HG03571 (cell line): Measurements from ENCODE around the gene RBM17.
"Not testable (repeated sequence)": the region's sequence is repeated elsewhere in the genome, so short reads cannot be mapped to it uniquely, and the experiment has no call there.

Source experiments
- ATAC-seq: cut with Tn5 transposase; IDR thresholded peaks from one replicate; pipeline ENCODE4 v1.9.1; 2021; ENCODE audit not compliant: unreplicated experiment

The RBM17 gene

GRCh38 chr10:6108631-6109443 lies 20.0 kb downstream of the RBM17 start:
- no peak for ATAC-seq

DNA sequence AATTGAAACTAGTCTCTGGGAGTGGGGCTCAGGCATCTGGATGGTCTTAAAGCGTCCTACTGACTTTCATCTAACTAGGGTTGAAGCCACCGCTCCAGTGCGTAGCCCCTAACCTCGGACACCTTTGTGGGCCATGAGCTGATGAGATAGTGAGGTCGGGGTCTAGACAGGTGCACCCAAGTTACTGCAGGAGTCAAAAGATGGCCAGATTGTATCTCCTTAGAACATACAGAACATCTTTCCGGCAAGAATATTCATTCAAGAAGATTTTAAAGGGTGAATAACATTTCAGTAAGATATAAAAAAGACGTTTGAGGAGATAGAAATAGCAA lies 20.6 kb downstream of the RBM17 start:
- no peak for ATAC-seq

GRCh38 chr10:6110136-6110535 lies 21.3 kb downstream of the RBM17 start:
- ATAC-seq, result no peak

DNA sequence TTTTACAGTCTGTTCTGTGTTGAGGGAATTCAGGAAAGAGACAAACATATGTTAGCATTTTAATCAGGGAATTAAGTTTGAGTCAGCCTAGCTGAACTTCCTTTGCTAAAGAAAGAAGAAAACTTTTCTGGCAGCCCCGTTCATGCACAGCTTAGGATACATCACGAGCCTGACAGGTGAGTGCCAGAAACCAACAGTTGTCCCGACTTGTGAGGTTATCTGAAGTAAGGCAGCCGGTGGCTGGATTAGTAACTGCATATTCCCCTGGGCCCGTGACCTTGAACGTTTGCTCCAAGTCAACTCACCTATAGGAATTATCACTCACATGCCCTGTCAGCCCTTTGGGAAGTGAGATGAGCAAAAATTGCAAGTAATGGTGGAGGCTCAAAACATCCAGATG lies 24.1 kb downstream of the RBM17 start:
- ATAC-seq, result no peak

DNA sequence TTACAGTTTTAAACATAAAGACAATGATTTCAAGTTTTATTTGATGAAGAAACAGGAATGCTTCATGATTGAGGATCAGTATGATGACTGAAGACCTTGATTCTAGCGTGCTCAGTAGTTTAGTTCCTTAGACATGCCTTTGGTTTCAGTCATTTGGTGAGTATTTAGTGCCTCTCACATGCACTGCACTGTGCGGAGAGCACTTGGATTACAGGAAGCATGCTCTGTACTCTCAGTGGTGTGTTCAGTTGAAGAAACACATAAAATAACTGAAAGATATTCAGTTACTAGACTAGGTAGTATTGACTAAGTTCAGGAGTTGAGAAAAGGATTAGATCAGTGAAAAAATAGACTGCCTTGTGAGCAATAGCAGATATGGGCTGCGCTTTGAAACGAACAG lies 25.5 kb downstream of the RBM17 start:
- ATAC-seq, result no peak

DNA sequence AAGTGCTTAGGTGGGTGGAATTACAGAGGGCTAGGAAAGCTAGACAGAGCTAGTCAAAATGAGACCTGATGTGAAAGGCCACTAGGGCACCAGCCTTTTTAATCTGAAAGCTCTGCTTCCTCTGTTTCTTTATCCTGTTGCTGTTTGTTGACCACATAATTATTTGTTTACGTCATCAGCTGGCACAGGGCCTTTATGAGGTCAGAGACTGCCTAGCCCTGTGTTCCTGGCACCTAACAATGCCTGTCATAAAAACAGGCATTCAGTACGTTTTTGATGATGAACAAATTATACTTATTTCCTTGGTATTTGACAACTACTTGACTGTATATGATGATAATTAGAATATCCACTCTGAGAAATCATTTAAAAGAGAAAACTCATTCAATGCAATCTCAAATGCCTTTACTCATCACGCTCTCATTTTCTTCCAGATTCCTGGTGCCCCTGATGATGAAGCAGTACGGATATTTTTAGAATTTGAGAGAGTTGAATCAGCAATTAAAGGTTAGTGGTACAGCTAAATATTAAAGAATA lies 26.0 kb downstream of the RBM17 start:
- ATAC-seq, result no peak

- ATAC-seq, result no peak
These were observed 26.6 kb downstream of the RBM17 start for GRCh38 chr10:6115411-6115810.

DNA sequence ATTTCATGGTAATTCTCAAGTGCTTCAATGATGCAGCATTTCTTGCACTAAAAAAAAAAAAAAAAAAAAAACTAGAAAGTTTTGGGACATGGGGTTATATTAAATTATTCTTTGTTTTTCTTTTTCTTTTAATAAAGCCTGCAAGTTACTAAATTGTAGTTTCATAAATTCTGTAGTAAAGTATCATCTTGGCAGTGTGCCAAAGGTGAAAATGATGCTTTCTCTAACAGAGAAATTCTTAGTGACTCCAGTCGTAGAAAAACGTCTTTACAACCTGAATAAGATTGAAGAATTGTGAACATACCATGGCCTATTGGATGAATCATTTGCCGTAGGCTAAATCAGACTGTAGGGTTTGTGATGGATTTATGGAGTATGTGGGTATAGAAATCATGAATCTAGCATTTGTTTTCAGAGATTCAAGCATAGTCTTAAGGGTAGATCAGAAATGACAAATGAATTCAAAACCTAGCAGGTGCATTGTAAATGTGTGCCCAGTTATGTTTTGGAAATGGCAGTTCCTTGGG lies 27.1 kb downstream of the RBM17 start:
- ATAC-seq, result no peak

- ATAC-seq, result no peak
These were observed 28.0 kb downstream of the RBM17 start for GRCh38 chr10:6116806-6117205.

DNA sequence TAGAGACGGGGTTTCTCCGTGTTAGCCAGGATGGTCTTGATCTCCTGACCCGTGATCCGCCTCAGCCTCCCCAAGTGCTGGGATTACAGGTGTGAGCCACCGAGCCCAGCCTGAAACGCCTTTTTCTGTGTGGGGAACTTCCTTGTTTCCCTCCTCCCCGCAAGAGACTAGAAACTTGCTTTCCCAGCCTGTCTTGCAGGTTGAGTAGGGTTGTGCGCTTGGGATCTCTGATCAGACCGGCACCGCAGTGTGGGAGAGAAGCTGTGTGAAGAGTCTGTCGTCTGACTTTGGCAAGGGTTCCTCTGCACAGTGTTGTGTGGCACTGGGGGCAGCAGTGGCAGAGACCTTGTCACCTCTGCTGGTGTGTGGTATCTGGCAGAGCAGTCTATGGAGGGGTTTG lies 28.9 kb downstream of the RBM17 start:
- ATAC-seq, result no peak

DNA sequence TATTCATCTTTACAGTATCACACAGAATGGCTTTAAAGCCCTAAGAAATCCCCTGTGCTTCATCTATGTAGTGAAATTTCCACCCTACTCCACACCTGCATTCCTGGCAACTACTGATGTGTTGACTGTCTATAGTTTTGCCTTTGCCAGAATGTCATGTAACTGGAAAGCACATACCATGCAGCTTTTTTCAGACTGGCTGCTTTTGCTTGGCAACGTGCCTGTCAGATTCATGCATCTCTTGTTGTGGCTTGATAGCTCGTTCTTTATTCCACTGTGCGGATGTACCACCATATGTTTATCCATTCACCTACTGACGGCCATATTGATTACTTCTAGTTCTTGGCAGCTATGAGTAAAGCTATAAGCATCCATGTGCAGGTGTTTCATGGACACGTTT lies 30.6 kb downstream of the RBM17 start:
- ATAC-seq, result no peak

DNA sequence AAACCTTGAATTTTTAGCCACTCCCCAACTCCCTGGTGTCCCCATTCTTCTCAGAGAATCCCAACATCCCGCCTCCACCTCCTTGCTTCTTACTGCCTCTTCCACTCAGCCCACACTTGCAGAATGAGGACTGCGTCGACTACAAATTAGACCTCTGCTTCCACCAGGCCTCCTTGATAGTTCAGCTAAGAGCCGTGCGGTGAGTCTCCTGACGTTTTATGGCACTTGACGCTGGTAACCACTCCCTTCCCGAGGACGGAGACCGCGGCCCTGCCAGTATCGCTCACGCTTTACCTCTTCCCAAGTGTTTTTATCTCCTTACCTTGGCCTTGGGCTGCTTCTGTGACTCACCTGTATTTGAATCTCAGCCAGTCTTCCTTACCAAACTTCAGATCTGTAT lies 31.1 kb downstream of the RBM17 start:
- ATAC-seq, result no peak

- ATAC-seq, result no peak
These were observed 31.9 kb downstream of the RBM17 start for GRCh38 chr10:6120691-6121090.

DNA sequence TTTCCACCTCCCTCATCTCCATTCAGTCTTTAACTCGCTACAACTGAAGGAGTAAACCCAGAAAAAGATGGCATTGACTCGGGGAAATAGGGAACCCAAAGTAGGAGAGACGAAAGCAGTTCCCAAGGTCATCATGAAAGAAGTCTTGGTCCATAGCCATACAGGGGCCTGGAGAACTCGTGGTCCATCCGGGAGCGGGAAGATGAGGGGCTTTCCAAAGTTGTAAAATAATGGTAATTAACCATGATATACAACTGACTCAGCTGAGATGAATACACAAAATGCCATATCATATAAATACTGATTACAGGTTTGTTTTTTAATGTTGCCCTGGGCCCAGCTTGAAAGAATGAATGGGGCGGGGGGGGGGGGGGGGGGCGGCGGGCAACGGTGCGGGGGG lies 32.3 kb downstream of the RBM17 start:
- no peak for ATAC-seq

- ATAC-seq, result no peak
These were observed 34.7 kb downstream of the RBM17 start for GRCh38 chr10:6123532-6123931.

GRCh38 chr10:6124666-6125065 lies 35.8 kb downstream of the RBM17 start:
- ATAC-seq, result no peak

DNA sequence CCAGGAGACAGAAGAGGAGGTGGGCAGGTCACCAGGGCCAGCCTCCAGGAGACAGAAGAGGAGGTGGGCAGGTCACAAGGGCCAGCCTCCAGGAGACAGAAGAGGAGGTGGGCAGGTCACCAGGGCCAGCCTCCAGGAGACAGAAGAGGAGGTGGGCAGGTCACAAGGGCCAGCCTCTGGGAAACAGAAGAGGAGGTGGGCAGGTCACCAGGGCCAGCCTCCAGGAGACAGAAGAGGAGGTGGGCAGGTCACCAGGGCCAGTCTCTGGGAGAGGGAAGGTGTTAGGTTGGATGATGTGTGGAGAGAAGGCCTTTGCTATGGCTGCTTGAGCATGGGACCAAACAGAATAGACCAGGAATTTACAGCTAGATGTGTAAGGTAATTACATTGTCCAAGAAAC lies 38.6 kb downstream of the RBM17 start:
- ATAC-seq, result not testable (repeated sequence)

- no peak for ATAC-seq
These were observed 39.3 kb downstream of the RBM17 start for GRCh38 chr10:6128087-6128486.

DNA sequence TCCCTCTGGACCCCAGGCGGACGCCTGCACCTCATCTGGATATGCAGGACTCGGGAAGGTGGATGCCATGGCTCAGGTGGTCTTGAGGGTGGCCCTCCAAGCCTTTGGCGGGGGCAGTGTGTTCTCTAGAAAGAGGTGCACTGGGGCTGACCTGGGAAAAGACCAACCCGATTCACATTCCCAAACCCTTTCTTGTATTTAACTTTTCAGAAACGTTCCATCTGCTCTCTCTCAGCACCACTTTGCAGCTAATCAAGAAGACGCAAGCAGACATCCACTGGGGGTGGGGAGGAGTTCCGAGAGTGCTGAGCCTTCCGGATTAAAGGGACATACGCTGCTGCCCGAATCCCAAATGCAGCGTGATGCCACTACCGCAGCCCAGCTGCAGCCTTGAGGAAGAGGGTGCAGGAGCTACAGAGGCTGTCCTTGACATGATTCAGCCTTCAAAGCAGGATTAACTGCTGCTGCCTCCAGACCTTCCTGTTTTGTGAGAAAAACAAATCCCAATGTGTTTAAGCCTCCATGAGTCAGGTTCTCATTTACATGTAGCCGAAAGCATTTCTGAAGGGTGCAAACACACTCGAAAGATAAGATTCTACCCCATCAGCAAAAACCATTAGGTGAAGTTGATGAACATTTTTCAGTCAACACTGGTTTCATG lies 39.9 kb downstream of the RBM17 start:
- no peak for ATAC-seq

- no peak for ATAC-seq
These were observed 42.1 kb downstream of the RBM17 start for GRCh38 chr10:6130848-6131470.

- no peak for ATAC-seq
These were observed 44.7 kb downstream of the RBM17 start for GRCh38 chr10:6133331-6134098.
